Naive thymus-derived CD4-positive, alpha-beta T cell (primary cell): Measurements from ENCODE around the gene HP1BP3. TPM values are rescaled to one million over a fixed set of nuclear protein-coding genes. Genes with fewer than 3 reads are reported as not detected.
A peak's percentile ranks its signal among the peaks of the same experiment; 100 is the strongest.

Experiments used
- ATAC-seq: fragments of 150-1000 bp; cut with Tn5 transposase; 2 replicates; pipeline ENCODE4 v1.10.0; 2021; ENCODE audit warnings: mild to moderate bottlenecking, moderate library complexity
- CTCF ChIA-PET: fragments of 350-600 bp; sonication (Branson Sonifier 250); formaldehyde crosslinking; loops from one replicate; lab custom pipeline; 2021; ENCODE audit warnings: antibody characterized with exemption; lab: Charles Lee
- POLR2A ChIA-PET: fragments of 350-600 bp; sonication (Branson Sonifier 250); formaldehyde crosslinking; loops from one replicate; lab custom pipeline; 2021; ENCODE audit warnings: antibody characterized with exemption, inconsistent platforms; lab: Charles Lee
- DNase-seq, 9 donors: peaks; one replicate each; pipeline versions ENCODE4 v3.0.0 to v3.0.0-alpha.2; 2020 to 2022; ENCODE audit warnings: mixed read lengths in 1 of 9
- H3K27ac ChIP-seq: one replicate; pipeline ENCODE4 v1.7.0; 2013; ENCODE audit warnings: mild to moderate bottlenecking, low read depth, low read length, moderate library complexity
- H3K27me3 ChIP-seq, 2 donors: one replicate each; pipeline ENCODE4 v1.7.0; 2013; ENCODE audit warnings: low read length in 2 of 2, mild to moderate bottlenecking in 2 of 2, moderate library complexity in 2 of 2; ENCODE audit not compliant: control insufficient read depth in 2 of 2, insufficient read depth in 2 of 2
- H3K36me3 ChIP-seq, 3 experiments: 1 replicate in 2 of 3; 2 replicates in 1 of 3; pipeline ENCODE4 v1.7.0; 2013; ENCODE audit warnings: low read length in 3 of 3, mild to moderate bottlenecking in 3 of 3, moderate library complexity in 1 of 3; ENCODE audit not compliant: insufficient read depth in 3 of 3, control insufficient read depth in 2 of 3
- H3K4me1 ChIP-seq, 2 donors: one replicate each; pipeline ENCODE4 v1.7.0; 2013; ENCODE audit warnings: low read length in 2 of 2, mild to moderate bottlenecking in 2 of 2, moderate library complexity in 1 of 2; ENCODE audit not compliant: control insufficient read depth in 2 of 2, insufficient read depth in 2 of 2
- H3K4me3 ChIP-seq: 2 replicates; pipeline ENCODE4 v1.7.0; 2013; ENCODE audit warnings: mild to moderate bottlenecking, low read length
- H3K9me3 ChIP-seq, 3 experiments: 1 replicate in 2 of 3; 2 replicates in 1 of 3; pipeline ENCODE4 v1.7.0; 2013; ENCODE audit warnings: low read length in 3 of 3; ENCODE audit not compliant: control insufficient read depth in 2 of 3
- H3K27ac Mint-ChIP-seq, 9 donors: one replicate each; pipeline ENCODE4 v1.8.0; 2020 to 2022; ENCODE audit warnings: mixed read lengths in 9 of 9, mild to moderate bottlenecking in 8 of 9, moderate library complexity in 5 of 9, inconsistent platforms in 2 of 9
- H3K27me3 Mint-ChIP-seq, 5 donors: one replicate each; pipeline ENCODE4 v1.8.0; 2021 to 2022; ENCODE audit warnings: mixed read lengths in 5 of 5, mild to moderate bottlenecking in 1 of 5
- H3K36me3 Mint-ChIP-seq, 5 donors: one replicate each; pipeline ENCODE4 v1.8.0; 2020 to 2022; ENCODE audit warnings: mixed read lengths in 5 of 5, mild to moderate bottlenecking in 3 of 5, inconsistent platforms in 1 of 5
- H3K4me1 Mint-ChIP-seq, 7 donors: one replicate each; pipeline ENCODE4 v1.8.0; 2020 to 2022; ENCODE audit warnings: mixed read lengths in 7 of 7, mild to moderate bottlenecking in 3 of 7, inconsistent platforms in 1 of 7
- H3K4me3 Mint-ChIP-seq, 10 donors: one replicate each; pipeline ENCODE4 v1.8.0; 2020 to 2022; ENCODE audit warnings: mild to moderate bottlenecking in 10 of 10, mixed read lengths in 10 of 10, moderate library complexity in 6 of 10, inconsistent platforms in 2 of 10
- H3K9me3 Mint-ChIP-seq, 11 donors: one replicate each; pipeline ENCODE4 v1.8.0; 2020 to 2022; ENCODE audit warnings: mixed read lengths in 11 of 11, mild to moderate bottlenecking in 4 of 11, inconsistent platforms in 1 of 11, moderate library complexity in 1 of 11
- intact Hi-C, 2 donors: fragments of 100-400 bp; cut with micrococcal nuclease; formaldehyde crosslinking; loops; one replicate each; pipeline ENCODE4 v1.15.1; 2023
- polyA plus RNA-seq, 2 donors: library from polyadenylated mRNA; unstranded; fragments of 300-500 nt; fragmentation: Illumina TruSeq; gene quantifications; one replicate each; pipeline ENCODE4 v1.2.3, GENCODE V29; 2021
- total RNA-seq, 6 experiments: library from RNA in 5 of 6; stranded (reverse) in 5 of 6; gene quantifications; 1 replicate in 5 of 6; 2 replicates in 1 of 6; pipeline ENCODE4 v1.2.3 and lab custom pipeline; 2021 to 2026

Gene HP1BP3, protein sequence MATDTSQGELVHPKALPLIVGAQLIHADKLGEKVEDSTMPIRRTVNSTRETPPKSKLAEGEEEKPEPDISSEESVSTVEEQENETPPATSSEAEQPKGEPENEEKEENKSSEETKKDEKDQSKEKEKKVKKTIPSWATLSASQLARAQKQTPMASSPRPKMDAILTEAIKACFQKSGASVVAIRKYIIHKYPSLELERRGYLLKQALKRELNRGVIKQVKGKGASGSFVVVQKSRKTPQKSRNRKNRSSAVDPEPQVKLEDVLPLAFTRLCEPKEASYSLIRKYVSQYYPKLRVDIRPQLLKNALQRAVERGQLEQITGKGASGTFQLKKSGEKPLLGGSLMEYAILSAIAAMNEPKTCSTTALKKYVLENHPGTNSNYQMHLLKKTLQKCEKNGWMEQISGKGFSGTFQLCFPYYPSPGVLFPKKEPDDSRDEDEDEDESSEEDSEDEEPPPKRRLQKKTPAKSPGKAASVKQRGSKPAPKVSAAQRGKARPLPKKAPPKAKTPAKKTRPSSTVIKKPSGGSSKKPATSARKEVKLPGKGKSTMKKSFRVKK
- total RNA-seq (100 to 1,000 TPM; 236 to 417 (median 288) TPM), polyA plus RNA-seq (100 to 1,000 TPM; 234 to 322 TPM), total RNA-seq (lab: John Stamatoyannopoulos, UW) (300 reads per million, percentile 96 among the genes with 10 or more reads in this experiment)

DNA sequence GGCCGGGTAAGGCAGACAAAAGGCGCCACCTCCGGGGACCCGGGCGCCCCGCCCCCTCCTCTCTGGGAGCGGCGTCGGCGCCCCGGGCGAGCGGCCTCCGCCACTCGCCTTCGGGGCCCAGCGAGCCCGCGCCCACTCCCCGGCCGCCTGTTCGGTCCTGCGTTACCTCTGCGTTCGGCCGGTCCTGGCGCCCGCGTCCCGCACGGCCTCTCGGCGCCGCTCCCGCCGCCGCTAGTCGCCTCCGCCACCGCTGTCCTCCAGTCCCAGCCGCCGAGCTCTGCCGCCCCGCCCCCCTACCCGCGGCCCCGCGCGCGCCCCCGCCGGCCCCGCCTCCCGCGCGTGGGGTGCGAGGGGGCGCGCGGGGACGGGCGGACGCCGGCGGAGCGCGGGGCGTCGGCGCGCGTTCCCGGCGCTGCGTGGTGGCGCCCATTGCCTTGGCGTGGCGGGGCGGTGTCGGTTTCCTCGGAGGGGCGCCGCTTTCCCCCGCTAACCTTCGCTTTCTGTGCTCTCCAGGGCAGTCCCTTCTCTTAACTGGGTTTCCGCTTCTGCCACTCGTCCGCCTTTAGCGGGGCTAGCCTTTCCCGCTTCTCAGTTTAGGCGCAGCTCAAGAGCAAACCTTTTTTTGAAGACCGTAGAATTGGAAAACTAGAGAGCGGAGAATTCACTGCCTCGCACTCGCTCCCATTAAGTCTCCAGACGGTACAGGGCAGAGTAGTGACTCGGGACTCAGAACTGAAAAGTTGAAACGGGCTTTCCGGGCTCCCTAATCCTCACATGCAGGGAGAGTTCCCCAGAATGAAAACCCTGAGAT lies at the start of gene HP1BP3:
Gene HP1BP3 (minus strand): TSS at position 279 of the 811 bp plus-strand sequence. CDS start 6,867 bp downstream, outside the sequence.
- Histone ChIP-seq H3K36me3 (peaks cover 0 to 7% (median 0%) of the 10 kb centered on the region in 3 experiments), H3K27ac (peak within 1 kb of the TSS; percentile 94), H3K27me3 (no peaks in the 10 kb centered on the region), H3K4me3 (peak within 1 kb of the TSS; percentile 95), H3K4me1 (peaks cover 21 to 24% of the 10 kb centered on the region in 2 donors), H3K9me3 (no peaks in the 10 kb centered on the region)
- ChIA-PET CTCF (interaction anchor here (0.9 to 1.0 kb wide), 2 partner anchors 17 to 153 kb away, joined by 3 read pairs; no protein-coding TSS in a partner anchor), POLR2A (interaction anchor here (0.7 to 3.2 kb wide), 16 partner anchors 9 to 557 kb away, joined by 3 to 14 read pairs (median 3); partner anchors contain the start of genes DDOST, KIF17 and PINK1)
- intact Hi-C loops: loop anchor here (1.0 to 5.0 kb wide), 10 partner anchors 55 to 1665 kb away; partner anchors contain the start of genes DDOST (in 2 of the 2), EIF4G3 (in 2 of the 2), ZBTB40 (in 2 of the 2) and MUL1 (in 1 of the 2)
- peaks cover 0 to 3% (median 0%) of the 10 kb centered on the region in 11 donors for H3K9me3 Mint-ChIP-seq
- H3K27ac Mint-ChIP-seq: peak within 1 kb of the TSS; percentile 87 to 99 (median 97)
- H3K4me3 Mint-ChIP-seq: peak within 1 kb of the TSS; percentile 90 to 100 (median 98)
- DNase-seq: peak; percentile 77 to 97 (median 92)
- H3K36me3 Mint-ChIP-seq: peaks cover 0 to 2% (median 0%) of the 10 kb centered on the region in 5 donors
- peak; percentile 83 for ATAC-seq
- H3K27me3 Mint-ChIP-seq: peaks cover 0 to 2% (median 0%) of the 10 kb centered on the region in 5 donors
- peaks cover 16 to 44% (median 33%) of the 10 kb centered on the region in 7 donors for H3K4me1 Mint-ChIP-seq

DNA sequence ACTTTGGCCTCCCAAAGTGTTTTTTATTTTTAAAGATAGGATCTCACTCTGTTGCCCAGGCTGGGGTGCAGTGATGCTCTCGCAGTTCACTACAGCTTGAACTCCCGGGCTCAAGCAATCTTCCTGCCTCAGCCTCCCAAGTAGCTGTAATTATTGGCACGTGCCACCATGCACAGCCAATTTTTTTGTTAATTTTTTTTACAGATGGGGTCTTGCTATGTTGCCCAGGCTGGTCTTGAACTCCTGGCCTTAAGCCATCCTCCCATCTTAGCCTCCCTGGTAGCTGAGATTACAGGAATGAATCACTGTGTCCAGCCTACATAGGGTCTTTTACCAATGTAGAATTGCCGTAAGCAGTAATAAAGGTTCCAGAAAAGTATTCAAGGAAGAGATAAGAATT lies 49.1 kb upstream of the HP1BP3 start:
- POLR2A ChIA-PET: no interaction called here
- H3K27ac ChIP-seq: no peak overlapping the region
- ATAC-seq: no peak
- no peak for DNase-seq
- no peaks in the 10 kb centered on the region for H3K36me3 ChIP-seq
- Mint-ChIP-seq H3K4me1 (peaks cover 0 to 4% (median 0%) of the 10 kb centered on the region in 7 donors), H3K4me3 (no peak overlapping the region), H3K27ac (no peak overlapping the region), H3K27me3 (no peaks in the 10 kb centered on the region), H3K9me3 (no peaks in the 10 kb centered on the region), H3K36me3 (peaks cover 0 to 39% (median 28%) of the 10 kb centered on the region in 5 donors)
- no peak overlapping the region for H3K4me3 ChIP-seq
- no peaks in the 10 kb centered on the region for H3K9me3 ChIP-seq
- intact Hi-C loops: no loop called here
- CTCF ChIA-PET: no interaction called here
- no peaks in the 10 kb centered on the region for H3K4me1 ChIP-seq
- H3K27me3 ChIP-seq: no peaks in the 10 kb centered on the region

DNA sequence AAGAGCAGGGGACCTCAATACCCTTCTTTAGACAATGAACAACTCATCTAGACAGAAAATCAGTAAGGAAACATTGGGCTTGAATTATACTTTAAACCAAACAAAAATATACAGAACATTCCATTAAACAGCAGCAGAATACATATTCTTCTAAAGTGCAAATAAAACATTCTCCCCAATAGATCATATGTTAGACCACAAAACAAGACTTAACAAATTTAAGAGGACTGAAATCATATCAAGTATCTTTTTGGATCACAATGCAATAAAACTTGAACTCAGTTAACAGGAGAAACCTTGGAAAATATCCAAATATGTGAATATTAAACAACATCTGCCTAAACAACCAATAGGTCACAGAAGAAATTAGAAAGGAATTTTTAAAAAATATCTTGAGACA lies 47.7 kb upstream of the HP1BP3 start:
- Histone ChIP-seq H3K4me1 (no peaks in the 10 kb centered on the region), H3K9me3 (no peaks in the 10 kb centered on the region), H3K36me3 (no peaks in the 10 kb centered on the region), H3K4me3 (no peak overlapping the region), H3K27ac (no peak overlapping the region), H3K27me3 (no peaks in the 10 kb centered on the region)
- H3K4me3 Mint-ChIP-seq: no peak overlapping the region
- no peak overlapping the region for H3K27ac Mint-ChIP-seq
- ATAC-seq (no peak), DNase-seq (no peak)
- H3K4me1 Mint-ChIP-seq: peaks cover 0 to 1% (median 0%) of the 10 kb centered on the region in 7 donors
- H3K27me3 Mint-ChIP-seq: no peaks in the 10 kb centered on the region
- ChIA-PET CTCF (no interaction called here), POLR2A (no interaction called here)
- intact Hi-C loops: no loop called here
- H3K36me3 Mint-ChIP-seq: peaks cover 0 to 33% (median 28%) of the 10 kb centered on the region in 5 donors
- no peaks in the 10 kb centered on the region for H3K9me3 Mint-ChIP-seq

DNA sequence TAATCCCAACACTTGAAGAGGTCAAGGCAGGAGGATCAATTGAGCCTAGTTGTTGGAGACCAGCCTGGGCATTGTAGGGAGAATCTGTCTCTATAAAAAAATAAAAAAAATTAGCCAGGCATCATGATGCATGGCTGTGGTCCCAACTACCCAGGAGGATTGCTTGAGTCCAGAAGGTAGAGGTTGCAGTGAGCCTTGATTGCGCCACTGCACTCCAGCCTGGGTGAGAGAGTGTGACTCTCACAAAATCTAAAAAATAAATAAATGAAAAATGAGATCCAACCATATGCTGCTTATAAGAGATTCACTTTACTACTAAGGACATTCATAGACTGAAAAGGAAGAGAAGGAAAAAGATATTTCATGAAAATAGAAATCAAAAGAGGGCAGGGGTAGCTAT lies 47.1 kb upstream of the HP1BP3 start:
- no peaks in the 10 kb centered on the region for H3K27me3 Mint-ChIP-seq
- Histone ChIP-seq H3K4me3 (no peak overlapping the region), H3K27me3 (no peaks in the 10 kb centered on the region), H3K27ac (no peak overlapping the region), H3K9me3 (no peaks in the 10 kb centered on the region), H3K36me3 (no peaks in the 10 kb centered on the region), H3K4me1 (no peaks in the 10 kb centered on the region)
- DNase-seq (no peak), ATAC-seq (no peak)
- POLR2A ChIA-PET: no interaction called here
- CTCF ChIA-PET: no interaction called here
- peaks cover 0 to 33% (median 30%) of the 10 kb centered on the region in 5 donors for H3K36me3 Mint-ChIP-seq
- H3K4me3 Mint-ChIP-seq: no peak overlapping the region
- H3K4me1 Mint-ChIP-seq: peaks cover 0 to 1% (median 0%) of the 10 kb centered on the region in 7 donors
- no peaks in the 10 kb centered on the region for H3K9me3 Mint-ChIP-seq
- intact Hi-C loops: no loop called here
- H3K27ac Mint-ChIP-seq: no peak overlapping the region

DNA sequence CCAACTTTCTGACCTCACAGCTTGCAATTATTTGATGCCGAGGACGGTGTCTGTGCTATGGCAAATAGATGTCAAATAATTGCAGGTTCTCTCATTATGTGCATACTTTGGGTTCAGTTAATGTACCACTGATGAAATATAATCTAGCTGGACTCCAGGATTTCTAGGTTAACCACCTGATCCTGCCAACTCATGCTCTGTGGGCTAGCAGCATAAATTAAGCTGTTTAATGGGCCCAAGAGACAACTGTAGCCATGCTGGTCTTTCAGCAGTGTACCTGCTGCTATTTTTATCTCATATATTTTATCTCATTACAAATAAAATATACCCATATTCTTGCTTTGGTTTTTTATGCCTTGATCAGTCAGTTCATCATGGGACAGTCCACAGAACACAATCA lies 43.3 kb upstream of the HP1BP3 start:
- H3K9me3 Mint-ChIP-seq: no peaks in the 10 kb centered on the region
- no peaks in the 10 kb centered on the region for H3K4me1 ChIP-seq
- DNase-seq: no peak
- no peak overlapping the region for H3K27ac ChIP-seq
- H3K27me3 ChIP-seq: no peaks in the 10 kb centered on the region
- peaks cover 0 to 34% (median 17%) of the 10 kb centered on the region in 5 donors for H3K36me3 Mint-ChIP-seq
- H3K9me3 ChIP-seq: no peaks in the 10 kb centered on the region
- ChIA-PET CTCF (interaction anchor here (0.6 kb wide), 1 partner anchor 82 kb away, joined by 3 read pairs; no protein-coding TSS in a partner anchor), POLR2A (no interaction called here)
- no peaks in the 10 kb centered on the region for H3K27me3 Mint-ChIP-seq
- H3K27ac Mint-ChIP-seq: no peak overlapping the region
- no peak overlapping the region for H3K4me3 Mint-ChIP-seq
- H3K4me1 Mint-ChIP-seq: peaks cover 0 to 1% (median 0%) of the 10 kb centered on the region in 7 donors
- peaks cover 0 to 6% (median 0%) of the 10 kb centered on the region in 3 experiments for H3K36me3 ChIP-seq
- no peak overlapping the region for H3K4me3 ChIP-seq
- ATAC-seq: no peak
- intact Hi-C loops: no loop called here

DNA sequence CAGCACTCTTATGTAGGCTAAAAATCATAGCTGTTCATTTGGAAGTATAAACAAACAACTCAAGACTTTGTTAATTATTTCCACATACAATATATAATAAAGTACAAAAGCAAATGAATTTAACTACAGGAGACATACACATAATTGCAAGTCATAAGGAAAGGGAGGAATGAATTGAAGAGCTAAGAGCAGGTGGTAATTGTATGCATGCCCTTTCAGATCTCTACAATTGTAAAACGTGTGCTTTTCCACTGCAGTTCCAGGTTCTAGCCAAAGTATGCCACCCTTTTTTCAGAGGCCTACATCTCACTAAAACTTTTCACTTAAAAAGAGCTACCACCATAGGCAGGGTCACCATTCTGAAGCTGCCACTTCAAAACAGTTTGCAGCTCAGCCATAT lies 42.8 kb upstream of the HP1BP3 start:
- H3K27ac Mint-ChIP-seq: no peak overlapping the region
- no peak overlapping the region for H3K4me3 Mint-ChIP-seq
- Histone ChIP-seq H3K27me3 (no peaks in the 10 kb centered on the region), H3K4me3 (no peak overlapping the region), H3K36me3 (peaks cover 0 to 6% (median 0%) of the 10 kb centered on the region in 3 experiments), H3K4me1 (no peaks in the 10 kb centered on the region), H3K9me3 (no peaks in the 10 kb centered on the region), H3K27ac (no peak overlapping the region)
- ATAC-seq (no peak), DNase-seq (no peak)
- no peaks in the 10 kb centered on the region for H3K27me3 Mint-ChIP-seq
- H3K9me3 Mint-ChIP-seq: no peaks in the 10 kb centered on the region
- CTCF ChIA-PET: no interaction called here
- peaks cover 0 to 29% (median 17%) of the 10 kb centered on the region in 5 donors for H3K36me3 Mint-ChIP-seq
- H3K4me1 Mint-ChIP-seq: peaks cover 0 to 1% (median 0%) of the 10 kb centered on the region in 7 donors
- intact Hi-C loops: no loop called here
- POLR2A ChIA-PET: no interaction called here
